UCSD-AML1 (cell line): Measurements from ENCODE around the gene VWA5B1.

Experiments
- DNase-seq: peaks from one replicate; lab custom pipeline; 2025; ENCODE audit not compliant: unreplicated experiment; lab: John Stamatoyannopoulos, UW

Gene VWA5B1

GRCh38 chr1:20382711-20383110 is 92.0 kb downstream of the VWA5B1 start:
- no peak for DNase-seq

- DNase-seq = no peak
Observed at GRCh38 chr1:20383631-20384030, 93.0 kb downstream of the VWA5B1 start.

GRCh38 chr1:20385630-20386029 is 95.0 kb downstream of the VWA5B1 start:
- no peak for DNase-seq

GRCh38 chr1:20386323-20387081 is 95.8 kb downstream of the VWA5B1 start:
- DNase-seq = no peak

GRCh38 chr1:20389571-20389970 is 98.9 kb downstream of the VWA5B1 start:
- DNase-seq = no peak

- no peak for DNase-seq
Observed at GRCh38 chr1:20390589-20391331, 100.1 kb downstream of the VWA5B1 start.

- no peak for DNase-seq
Observed at GRCh38 chr1:20395255-20395654, 104.6 kb downstream of the VWA5B1 start.

GRCh38 chr1:20398744-20399143 is 108.1 kb downstream of the VWA5B1 start:
- no peak for DNase-seq

- DNase-seq = no peak
Observed at GRCh38 chr1:20399196-20399595, 108.5 kb downstream of the VWA5B1 start.

GRCh38 chr1:20399606-20400180 is 109.0 kb downstream of the VWA5B1 start:
- no peak for DNase-seq

GRCh38 chr1:20400341-20401177 is 109.9 kb downstream of the VWA5B1 start:
- no peak for DNase-seq

- no peak for DNase-seq
Observed at GRCh38 chr1:20401405-20402010, 110.8 kb downstream of the VWA5B1 start.

GRCh38 chr1:20402585-20403422 is 112.1 kb downstream of the VWA5B1 start:
- no peak for DNase-seq

GRCh38 chr1:20403423-20404145 is 112.9 kb downstream of the VWA5B1 start:
- no peak for DNase-seq

GRCh38 chr1:20404466-20404865 is 113.8 kb downstream of the VWA5B1 start:
- DNase-seq = no peak
